Activated naive CD4-positive, alpha-beta T cell (primary cell): ENCODE results near the gene SBNO1.
"Not testable (repeated sequence)": the region's sequence is repeated elsewhere in the genome, so short reads cannot be mapped to it uniquely, and the experiment has no call there.

Experiments used
- DNase-seq, 4 experiments: peaks; one replicate each; lab custom pipeline; 2025; lab: John Stamatoyannopoulos, UW

The SBNO1 gene

DNA sequence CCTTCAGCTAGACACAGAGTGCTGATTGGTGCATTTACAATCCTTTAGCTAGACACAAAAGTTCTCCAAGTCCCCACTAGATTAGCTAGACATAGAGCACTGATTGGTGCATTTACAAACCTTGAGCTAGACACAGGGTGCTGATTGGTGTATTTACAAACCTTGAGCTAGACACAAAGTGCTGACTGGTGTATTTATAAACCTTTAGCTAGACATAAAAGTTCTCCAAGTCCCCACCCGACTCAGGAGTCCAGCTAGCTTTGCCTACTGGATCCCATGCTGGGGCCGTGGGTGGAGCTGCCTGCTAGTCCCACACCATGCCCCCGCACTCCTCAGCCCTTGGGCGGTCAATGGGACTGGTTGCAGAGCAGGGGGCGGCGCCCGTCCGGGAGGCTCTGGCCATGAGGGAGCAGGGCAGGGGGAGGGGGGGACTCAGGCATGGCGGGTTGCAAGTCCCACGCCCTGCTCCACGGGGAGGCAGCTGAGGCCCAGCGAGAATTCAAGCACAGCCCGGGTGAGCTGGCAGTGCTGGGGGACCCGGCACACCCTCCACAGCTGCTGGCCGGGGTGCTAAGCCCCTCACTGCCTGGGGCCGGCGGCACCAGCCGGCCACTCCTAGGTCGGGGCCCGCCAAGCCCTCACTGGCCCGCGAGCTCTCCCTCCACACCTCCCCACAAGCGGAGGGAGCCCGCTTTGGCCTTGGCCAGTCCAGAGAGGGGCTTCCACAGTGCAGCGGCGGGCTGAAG, 115.5 kb downstream of the SBNO1 start:
- not testable (repeated sequence) for DNase-seq

DNA sequence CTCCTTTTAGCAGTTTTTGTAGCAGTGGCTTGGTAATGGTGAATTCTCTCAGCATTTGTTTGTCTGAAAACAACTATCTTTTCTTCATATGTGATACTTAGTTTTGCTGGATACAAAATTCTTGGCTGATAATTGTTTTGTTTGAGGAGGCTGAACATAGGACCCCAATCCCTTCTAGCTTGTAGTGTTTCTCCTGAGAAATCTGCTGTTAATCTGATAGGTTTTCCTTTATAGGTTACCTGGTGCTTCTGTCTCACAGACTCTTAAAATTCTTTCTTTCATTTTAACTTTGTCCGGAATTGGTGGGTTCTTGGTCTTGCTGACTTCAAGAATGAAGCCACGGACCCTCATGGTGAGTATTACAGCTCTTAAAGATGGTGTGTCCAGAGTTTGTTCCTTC, 116.5 kb downstream of the SBNO1 start:
- DNase-seq = not testable (repeated sequence)

GRCh38 chr12:123245678-123246077, 119.0 kb downstream of the SBNO1 start:
- DNase-seq = no peak

- no peak for DNase-seq
Measured at GRCh38 chr12:123243671-123244262, 120.9 kb downstream of the SBNO1 start.

GRCh38 chr12:123242116-123242904, 122.3 kb downstream of the SBNO1 start:
- peak in 1 of 4 experiments; percentile 17 for DNase-seq
